HEK293T (cell line): ENCODE results near the gene HGFAC.

Source experiments
- ARNT ChIP-seq: fragments of 450-650 bp; IDR thresholded peaks from 2 replicates; pipeline ENCODE4 v1.6.1; 2017; ENCODE audit warnings: mild to moderate bottlenecking
- BHLHE40 ChIP-seq: fragments of 450-650 bp; IDR thresholded peaks from 2 replicates; pipeline ENCODE4 v1.6.1; 2016; ENCODE audit warnings: mild to moderate bottlenecking, moderate library complexity, borderline replicate concordance
- FOXA1 ChIP-seq: fragments of 450-650 bp; IDR thresholded peaks from 2 replicates; pipeline ENCODE4 v1.6.1; 2016; ENCODE audit warnings: mild to moderate bottlenecking
- FOXM1 ChIP-seq: fragments of 450-650 bp; IDR thresholded peaks from 2 replicates; pipeline ENCODE4 v1.6.1; 2017; ENCODE audit warnings: mild to moderate bottlenecking, borderline replicate concordance
- HDGF ChIP-seq: fragments of 450-650 bp; IDR thresholded peaks from 2 replicates; pipeline ENCODE4 v1.6.1; 2017; ENCODE audit warnings: antibody characterized with exemption, borderline replicate concordance
- L3MBTL2 ChIP-seq: fragments of 450-650 bp; conservative IDR thresholded peaks from 2 replicates; pipeline ENCODE4 v1.6.1; 2016; ENCODE audit warnings: mild to moderate bottlenecking
- LEF1 ChIP-seq: fragments of 450-650 bp; IDR thresholded peaks from 2 replicates; pipeline ENCODE4 v1.6.1; 2017; ENCODE audit warnings: mild to moderate bottlenecking, borderline replicate concordance
- NFRKB ChIP-seq: fragments of 450-650 bp; IDR thresholded peaks from 2 replicates; pipeline ENCODE4 v1.6.1; 2016; ENCODE audit warnings: mild to moderate bottlenecking, moderate library complexity
- SP1 ChIP-seq: fragments of 450-650 bp; IDR thresholded peaks from 2 replicates; pipeline ENCODE4 v1.6.1; 2017
- SUZ12 ChIP-seq: fragments of 450-650 bp; IDR thresholded peaks from 2 replicates; pipeline ENCODE4 v1.6.1; 2016; ENCODE audit warnings: mild to moderate bottlenecking
- TARDBP ChIP-seq: fragments of 450-650 bp; IDR thresholded peaks from 2 replicates; pipeline ENCODE4 v1.6.1; 2016
- ZNF384 ChIP-seq: fragments of 450-650 bp; IDR thresholded peaks from 2 replicates; pipeline ENCODE4 v1.6.1; 2016

GRCh38 chr4:3417448-3417847, 24.3 kb upstream of the HGFAC start:
- TF ChIP-seq NFRKB (no peak), ZNF384 (no peak), FOXM1 (no peak), FOXA1 (no peak), TARDBP (no peak), ARNT (no peak), SUZ12 (no peak), SP1 (no peak), L3MBTL2 (no peak), HDGF (no peak), BHLHE40 (no peak), LEF1 (no peak)
